K562 (cell line): Measurements from ENCODE around the gene GALNT9. TPM values are rescaled to one million over a fixed set of nuclear protein-coding genes. Genes with fewer than 3 reads are reported as not detected.

Experiments used
- ATAC-seq: fragments of 200-7000 bp; cut with Tn5 transposase; 3 replicates; pipeline ENCODE4 v1.9.1; 2020; ENCODE audit warnings: moderate library complexity
- BruUV-seq: library from RNA; stranded (reverse); fragments of 400-500 nt; replicated peaks from 2 replicates; lab custom pipeline; 2021; lab: Mats Ljungman, UMichigan
- CTCF ChIA-PET: fragments of 300-600 bp; formaldehyde crosslinking; extraction: SDS; loops from one replicate; lab custom pipeline; 2021; ENCODE audit warnings: low intra/inter-chr PET ratio; lab: Yijun Ruan, JAX
- POLR2A ChIA-PET: fragments of 300-600, 350-650 bp; sonication (Branson Sonifier 250); formaldehyde crosslinking; extraction: SDS; loops from one replicate; lab custom pipeline; 2021; ENCODE audit warnings: antibody characterized with exemption, inconsistent platforms; lab: Yijun Ruan, JAX
- DNase-seq, 4 experiments: peaks; one replicate each; pipeline versions ENCODE4 v3.0.0 to v3.0.0-alpha.2; 2011 to 2018; ENCODE audit warnings: low spot score in 3 of 4, mixed read lengths in 3 of 4; ENCODE audit errors: extremely low read depth in 1 of 4
- FAIRE-seq: peaks from 2 replicates; lab custom pipeline; 2011; peaks lifted over from hg19 to GRCh38; lab: Jason Lieb, UNC
- H2AFZ ChIP-seq: 2 replicates; pipeline ENCODE4 v1.6.0; 2011; ENCODE audit warnings: low read depth, low read length, control low read depth, inconsistent platforms
- H3K27ac ChIP-seq: fragments of 200-600 bp; 3 replicates; pipeline ENCODE4 v1.8.0; 2011; ENCODE audit warnings: low read depth, mild to moderate bottlenecking, control low read depth, inconsistent platforms, low read length, moderate library complexity, mixed read lengths; ENCODE audit errors: extremely low read depth
- H3K27me3 ChIP-seq, 2 experiments: fragments of 300-600 bp in 1 of 2; 2 replicates in 1 of 2; 3 replicates in 1 of 2; pipeline versions ENCODE4 v1.6.0 to v1.8.0; 2011; ENCODE audit warnings: inconsistent platforms in 2 of 2, low read length in 2 of 2, mild to moderate bottlenecking in 1 of 2, mixed read lengths in 1 of 2, moderate library complexity in 1 of 2; ENCODE audit not compliant: control insufficient read depth in 2 of 2, insufficient read depth in 2 of 2
- H3K36me3 ChIP-seq: fragments of 300-600 bp; 3 replicates; pipeline ENCODE4 v1.8.0; 2011; ENCODE audit warnings: mild to moderate bottlenecking, low read length, inconsistent platforms; ENCODE audit not compliant: control insufficient read depth, insufficient read depth
- H3K4me1 ChIP-seq, 2 experiments: fragments of 200-600 bp in 1 of 2; replicated peaks in 1 of 2; 2 replicates in 1 of 2; 3 replicates in 1 of 2; pipeline versions ENCODE4 v1.5.1 to v1.8.0; 2011; ENCODE audit warnings: inconsistent platforms in 2 of 2, low read length in 2 of 2, mild to moderate bottlenecking in 1 of 2, mixed read lengths in 1 of 2, moderate library complexity in 1 of 2; ENCODE audit not compliant: control insufficient read depth in 2 of 2, insufficient read depth in 2 of 2
- H3K4me2 ChIP-seq: 2 replicates; pipeline ENCODE4 v1.6.1; 2011; ENCODE audit warnings: low read length, control low read depth, inconsistent platforms, mixed read lengths; ENCODE audit not compliant: insufficient read depth
- H3K4me3 ChIP-seq: fragments of 200-600 bp; sonication (generic), shearing (Covaris generic); 2 replicates; pipeline ENCODE4 v1.5.1; 2016; ENCODE audit warnings: control low read depth, inconsistent platforms
- H3K79me2 ChIP-seq: fragments of 200-600 bp; 3 replicates; pipeline ENCODE4 v1.8.0; 2011; ENCODE audit warnings: low read length, inconsistent platforms; ENCODE audit not compliant: control insufficient read depth, insufficient read depth
- H3K9ac ChIP-seq, 2 experiments: 2 replicates each; pipeline versions ENCODE4 v1.6.0 to v1.6.1; 2011; ENCODE audit warnings: low read depth in 2 of 2, low read length in 2 of 2, control low read depth in 1 of 2, inconsistent platforms in 1 of 2, mild to moderate bottlenecking in 1 of 2, mixed read lengths in 1 of 2; ENCODE audit not compliant: insufficient read depth in 1 of 2
- H3K9me1 ChIP-seq: one replicate; pipeline ENCODE4 v1.6.0; 2011; ENCODE audit warnings: inconsistent platforms, mild to moderate bottlenecking, low read length, moderate library complexity; ENCODE audit not compliant: control insufficient read depth, insufficient read depth
- H3K9me3 ChIP-seq: replicated peaks from 2 replicates; pipeline ENCODE4 v1.5.1; 2011; ENCODE audit warnings: low read depth, low read length, inconsistent platforms; ENCODE audit not compliant: control insufficient read depth, insufficient read depth
- H4K20me1 ChIP-seq: replicated peaks from 2 replicates; pipeline ENCODE4 v1.6.1; 2011; ENCODE audit warnings: low read length, inconsistent platforms, mixed read lengths; ENCODE audit not compliant: control insufficient read depth, insufficient read depth
- BCLAF1 ChIP-seq, 2 experiments: fragments of 450-650 bp in 1 of 2; IDR thresholded peaks; 2 replicates each; pipeline ENCODE4 v1.6.1; 2011 to 2017; ENCODE audit warnings: low read depth in 2 of 2, antibody characterized with exemption in 1 of 2, borderline replicate concordance in 1 of 2, low read length in 1 of 2, mild to moderate bottlenecking in 1 of 2, mixed read lengths in 1 of 2; ENCODE audit not compliant: control insufficient read depth in 1 of 2
- CBX1 ChIP-seq: sonication (generic); IDR thresholded peaks from 2 replicates; pipeline ENCODE4 v1.6.1; 2016; ENCODE audit warnings: antibody characterized with exemption, low read depth, mild to moderate bottlenecking
- PML ChIP-seq: IDR thresholded peaks from 2 replicates; pipeline ENCODE4 v1.6.1; 2012; ENCODE audit warnings: low read length, inconsistent platforms
- PYGO2 ChIP-seq: fragments of 450-650 bp; IDR thresholded peaks from 2 replicates; pipeline ENCODE4 v1.6.1; 2016; ENCODE audit warnings: mild to moderate bottlenecking, missing genetic modification characterization, moderate library complexity, missing compliant biosample characterization
- SIX5 ChIP-seq, 2 experiments: IDR thresholded peaks; 2 replicates each; pipeline ENCODE4 v1.6.1; 2011; ENCODE audit warnings: low read length in 2 of 2, borderline replicate concordance in 1 of 2, low read depth in 1 of 2, mild to moderate bottlenecking in 1 of 2, moderate library complexity in 1 of 2; ENCODE audit not compliant: insufficient read depth in 1 of 2
- ZNF165 ChIP-seq: fragments of 250-450 bp; sonication (Bioruptor Pico); IDR thresholded peaks from 2 replicates; pipeline ENCODE4 v1.4.0; 2020; ENCODE audit warnings: borderline replicate concordance
- ZNF184 ChIP-seq: sonication (generic); formaldehyde crosslinking; IDR thresholded peaks from 2 replicates; pipeline ENCODE4 v1.5.0; 2020; ENCODE audit warnings: missing genetic modification reagents
- ZNF586 ChIP-seq: fragments of 450-650 bp; formaldehyde crosslinking; conservative IDR thresholded peaks from 2 replicates; pipeline ENCODE4 v1.4.0; 2020; ENCODE audit warnings: mild to moderate bottlenecking, moderate library complexity
- WGBS: fragments of 100-300 bp; shearing (Covaris generic); methylation state at CpG from one replicate; pipeline ENCODE4 v1.1.6; 2016; ENCODE audit warnings: low coverage, mixed read lengths; ENCODE audit not compliant: insufficient coverage; ENCODE audit errors: missing lambda C conversion rate; 5-methylcytosine and 5-hydroxymethylcytosine counted together
- in situ Hi-C: fragments of 300-500 bp; cut with MboI; formaldehyde crosslinking; loops from 4 replicates; pipeline ENCODE4 v1.15.0; 2018; ENCODE audit warnings: inconsistent platforms, mixed read lengths
- intact Hi-C: fragments of 100-400 bp; cut with micrococcal nuclease; formaldehyde crosslinking; loops from 2 replicates; pipeline ENCODE4 v1.14.2; 2022
- polyA plus RNA-seq, 8 experiments: library from polyadenylated mRNA; depleted of rRNA in 4 of 8; stranded (reverse) in 5 of 8; unstranded in 3 of 8; fragments of >200 nt; fragmentation: Nextera tagmentation in 2 of 8; fragmentation: Illumina TruSeq in 1 of 8; extraction: Ambion mirVana in 2 of 8; extraction: Trizol in 1 of 8; gene quantifications; 2 replicates each; pipeline versions ENCODE4 v1.2.1 to v1.2.3, GENCODE V29; 2011 to 2014; ENCODE audit warnings: inconsistent platforms in 1 of 8, missing spikeins in 1 of 8
- total RNA-seq, 7 experiments: library from RNA; depleted of rRNA in 6 of 7; stranded (reverse); fragments of >200 nt in 6 of 7; fragmentation: Illumina TruSeq in 2 of 7; extraction: Trizol in 2 of 7; gene quantifications; 2 replicates each; pipeline versions ENCODE4 v1.2.1 to v1.2.3, GENCODE V29; 2011 to 2021; ENCODE audit warnings: low replicate concordance in 1 of 7
- TF ChIP-seq, protein P1 (sequence below): fragments of 250-450 bp; sonication (Bioruptor Pico); IDR thresholded peaks from 2 replicates; pipeline ENCODE4 v1.8.0; 2022; ENCODE audit warnings: moderate library complexity, mild to moderate bottlenecking, inconsistent platforms
- TF ChIP-seq, protein P2 (sequence below), 2 experiments: fragments of 450-650 bp in 1 of 2; sonication (generic) in 1 of 2; formaldehyde crosslinking; conservative IDR thresholded peaks; 2 replicates each; pipeline versions ENCODE4 v1.4.0 to v1.8.1; 2020 to 2022; ENCODE audit warnings: mild to moderate bottlenecking in 1 of 2, missing genetic modification reagents in 1 of 2
- TF ChIP-seq, protein P3 (sequence below), 2 experiments: fragments of 150-350 bp in 1 of 2; IDR thresholded peaks; 2 replicates each; pipeline ENCODE4 v1.6.1; 2012 to 2016; ENCODE audit warnings: low read depth in 2 of 2, low read length in 2 of 2, mild to moderate bottlenecking in 1 of 2, moderate library complexity in 1 of 2
- TF ChIP-seq, protein P4 (sequence below): fragments of 250-450 bp; sonication (Bioruptor Pico); IDR thresholded peaks from 2 replicates; pipeline ENCODE4 v1.8.0; 2021; ENCODE audit warnings: mild to moderate bottlenecking, moderate library complexity

The GALNT9 gene
- total and polyA plus RNA-seq, 9 of the 15 experiments (the other 6 are each of a cell fraction or from before 2014, with no cell fraction given) = not detected

DNA sequence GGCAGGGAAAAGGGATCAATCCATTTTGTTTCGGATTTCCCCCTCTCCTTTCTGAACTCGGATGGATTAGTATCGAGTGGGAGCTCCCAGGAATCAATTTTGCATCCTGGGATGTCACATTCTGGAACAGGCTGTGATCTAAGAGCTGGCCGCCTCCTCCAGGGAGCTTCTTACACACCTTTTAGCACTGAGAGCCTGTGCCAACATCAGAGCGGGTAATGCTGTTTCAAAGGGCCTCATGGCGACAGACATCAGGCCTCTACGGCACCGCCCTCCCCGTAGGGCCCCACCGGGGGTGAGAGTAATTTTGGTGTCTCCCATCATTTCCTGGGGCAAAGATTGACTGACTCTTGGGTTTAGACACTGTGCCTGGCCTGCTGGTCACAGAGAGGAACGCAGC lies 2.7 kb downstream of the GALNT9 start:
- H3K9me1 ChIP-seq = no peaks in the 10 kb centered on the region
- DNase-seq (no peak), FAIRE-seq (no peak), ATAC-seq (no peak)
- H3K27ac ChIP-seq = no peak overlapping the region
- in situ Hi-C loops = no loop called here
- peaks cover 3% of the 10 kb centered on the region; the same call in 1 of the 2 replicates for H3K9me3 ChIP-seq
- peaks cover 0 to 4% of the 10 kb centered on the region in 2 experiments; a peak in 1 of 5 replicates for H3K4me1 ChIP-seq
- H3K4me2 ChIP-seq = no peak overlapping the region
- H3K79me2 ChIP-seq = no peaks in the 10 kb centered on the region
- intact Hi-C loops = no loop called here
- peaks cover 3% of the 10 kb centered on the region; the same call in 1 of the 2 replicates for H4K20me1 ChIP-seq
- CTCF ChIA-PET = no interaction called here
- no TSS peak for BruUV-seq
- H3K9ac ChIP-seq = no peak overlapping the region
- no peaks in the 10 kb centered on the region for H3K36me3 ChIP-seq
- peaks cover 26 to 79% of the 10 kb centered on the region in 2 experiments; a peak in 4 of 5 replicates for H3K27me3 ChIP-seq
- no peak overlapping the region for H2AFZ ChIP-seq
- H3K4me3 ChIP-seq = no peak overlapping the region
- POLR2A ChIA-PET = interaction anchor here (1.5 kb wide), 1 partner anchor 31 kb away, joined by 4 read pairs; no protein-coding TSS in a partner anchor
- 3% methylated on average over 11 of the region's 11 CpGs for WGBS
- TF ChIP-seq PML = no peak
- TF ChIP-seq ZNF586 = no peak
- TF ChIP-seq ZNF184 (CRISPR knock-in tag) = no peak
- no peak for TF ChIP-seq CBX1
- TF ChIP-seq, protein P1, sequence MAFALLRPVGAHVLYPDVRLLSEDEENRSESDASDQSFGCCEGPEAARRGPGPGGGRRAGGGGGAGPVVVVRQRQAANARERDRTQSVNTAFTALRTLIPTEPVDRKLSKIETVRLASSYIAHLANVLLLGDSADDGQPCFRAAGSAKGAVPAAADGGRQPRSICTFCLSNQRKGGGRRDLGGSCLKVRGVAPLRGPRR (CRISPR knock-in tag) = no peak
- no peak for TF ChIP-seq BCLAF1 (IDR thresholded peaks at IDR 0.05; ENCODE audit: borderline replicate concordance in 1 of 2, control insufficient read depth in 1 of 2, low read depth in 2 of 2, low read length in 1 of 2)
- no peak for TF ChIP-seq PYGO2 (tag)
- TF ChIP-seq, protein P2, sequence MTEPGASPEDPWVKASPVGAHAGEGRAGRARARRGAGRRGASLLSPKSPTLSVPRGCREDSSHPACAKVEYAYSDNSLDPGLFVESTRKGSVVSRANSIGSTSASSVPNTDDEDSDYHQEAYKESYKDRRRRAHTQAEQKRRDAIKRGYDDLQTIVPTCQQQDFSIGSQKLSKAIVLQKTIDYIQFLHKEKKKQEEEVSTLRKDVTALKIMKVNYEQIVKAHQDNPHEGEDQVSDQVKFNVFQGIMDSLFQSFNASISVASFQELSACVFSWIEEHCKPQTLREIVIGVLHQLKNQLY (CRISPR knock-in tag; conservative IDR thresholded peaks at IDR 0.05) = no peak
- no peak for TF ChIP-seq SIX5 (IDR thresholded peaks at IDR 0.05; ENCODE audit: borderline replicate concordance in 1 of 2, insufficient read depth in 1 of 2, low read depth in 1 of 2, low read length in 2 of 2)
- TF ChIP-seq, protein P3, sequence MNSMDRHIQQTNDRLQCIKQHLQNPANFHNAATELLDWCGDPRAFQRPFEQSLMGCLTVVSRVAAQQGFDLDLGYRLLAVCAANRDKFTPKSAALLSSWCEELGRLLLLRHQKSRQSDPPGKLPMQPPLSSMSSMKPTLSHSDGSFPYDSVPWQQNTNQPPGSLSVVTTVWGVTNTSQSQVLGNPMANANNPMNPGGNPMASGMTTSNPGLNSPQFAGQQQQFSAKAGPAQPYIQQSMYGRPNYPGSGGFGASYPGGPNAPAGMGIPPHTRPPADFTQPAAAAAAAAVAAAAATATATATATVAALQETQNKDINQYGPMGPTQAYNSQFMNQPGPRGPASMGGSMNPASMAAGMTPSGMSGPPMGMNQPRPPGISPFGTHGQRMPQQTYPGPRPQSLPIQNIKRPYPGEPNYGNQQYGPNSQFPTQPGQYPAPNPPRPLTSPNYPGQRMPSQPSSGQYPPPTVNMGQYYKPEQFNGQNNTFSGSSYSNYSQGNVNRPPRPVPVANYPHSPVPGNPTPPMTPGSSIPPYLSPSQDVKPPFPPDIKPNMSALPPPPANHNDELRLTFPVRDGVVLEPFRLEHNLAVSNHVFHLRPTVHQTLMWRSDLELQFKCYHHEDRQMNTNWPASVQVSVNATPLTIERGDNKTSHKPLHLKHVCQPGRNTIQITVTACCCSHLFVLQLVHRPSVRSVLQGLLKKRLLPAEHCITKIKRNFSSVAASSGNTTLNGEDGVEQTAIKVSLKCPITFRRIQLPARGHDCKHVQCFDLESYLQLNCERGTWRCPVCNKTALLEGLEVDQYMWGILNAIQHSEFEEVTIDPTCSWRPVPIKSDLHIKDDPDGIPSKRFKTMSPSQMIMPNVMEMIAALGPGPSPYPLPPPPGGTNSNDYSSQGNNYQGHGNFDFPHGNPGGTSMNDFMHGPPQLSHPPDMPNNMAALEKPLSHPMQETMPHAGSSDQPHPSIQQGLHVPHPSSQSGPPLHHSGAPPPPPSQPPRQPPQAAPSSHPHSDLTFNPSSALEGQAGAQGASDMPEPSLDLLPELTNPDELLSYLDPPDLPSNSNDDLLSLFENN (IDR thresholded peaks at IDR 0.05; ENCODE audit: low read depth in 2 of 2, low read length in 2 of 2) = no peak
- no peak for TF ChIP-seq ZNF165 (CRISPR knock-in tag)
- TF ChIP-seq, protein P4, sequence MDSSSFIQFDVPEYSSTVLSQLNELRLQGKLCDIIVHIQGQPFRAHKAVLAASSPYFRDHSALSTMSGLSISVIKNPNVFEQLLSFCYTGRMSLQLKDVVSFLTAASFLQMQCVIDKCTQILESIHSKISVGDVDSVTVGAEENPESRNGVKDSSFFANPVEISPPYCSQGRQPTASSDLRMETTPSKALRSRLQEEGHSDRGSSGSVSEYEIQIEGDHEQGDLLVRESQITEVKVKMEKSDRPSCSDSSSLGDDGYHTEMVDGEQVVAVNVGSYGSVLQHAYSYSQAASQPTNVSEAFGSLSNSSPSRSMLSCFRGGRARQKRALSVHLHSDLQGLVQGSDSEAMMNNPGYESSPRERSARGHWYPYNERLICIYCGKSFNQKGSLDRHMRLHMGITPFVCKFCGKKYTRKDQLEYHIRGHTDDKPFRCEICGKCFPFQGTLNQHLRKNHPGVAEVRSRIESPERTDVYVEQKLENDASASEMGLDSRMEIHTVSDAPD = no peak
